ENCODE results near the gene TK2. TPM values are rescaled to one million over a fixed set of nuclear protein-coding genes. Genes with fewer than 3 reads are reported as not detected.

Gene TK2
- total and polyA plus RNA-seq, 9 of the 15 experiments (the other 6 are each of a cell fraction or from before 2014, with no cell fraction given), result 1.1 to 10.2 (median 5.3) TPM

DNA sequence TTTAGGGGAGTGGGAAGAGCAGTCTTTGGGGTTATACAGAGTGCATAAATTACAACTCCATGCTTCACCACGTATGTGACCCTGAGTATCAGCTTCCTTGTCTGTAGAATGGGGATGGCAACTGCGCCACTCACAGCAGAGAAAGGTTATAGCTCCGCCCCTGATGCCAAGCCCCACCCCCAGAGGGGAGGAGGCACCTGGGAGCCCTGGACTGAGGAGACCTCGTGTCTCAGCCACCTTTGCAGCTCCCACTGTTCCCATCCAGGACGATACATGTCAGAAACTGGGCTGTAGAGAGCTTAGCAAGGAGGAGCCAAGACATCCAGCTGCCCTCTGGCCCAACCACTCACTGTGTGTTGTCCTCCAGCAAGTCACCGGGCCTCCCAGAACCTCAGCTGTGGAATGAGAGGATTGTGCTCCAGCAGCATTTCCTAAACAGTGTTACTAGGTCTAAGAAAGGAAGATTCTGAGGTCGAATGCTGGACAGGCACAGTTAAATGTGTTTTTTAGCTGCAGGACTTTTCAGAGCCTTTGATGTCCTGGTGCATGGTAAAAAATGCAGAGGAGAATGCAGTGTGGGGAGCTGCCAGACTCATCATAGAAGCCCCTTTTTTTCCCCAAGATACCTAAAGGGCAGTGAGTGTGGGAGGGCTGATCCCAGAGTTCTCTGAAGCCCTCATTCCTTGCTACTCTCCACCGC, 73.4 kb downstream of the TK2 start:
- H3K27me3 ChIP-seq (ENCODE audit: control insufficient read depth in 2 of 2, insufficient read depth in 2 of 2, low read length in 2 of 2), result peaks cover 5 to 16% of the 10 kb centered on the region in 2 experiments; a peak in 3 of 5 replicates
- no peak overlapping the region for H3K4me3 ChIP-seq
- H3K79me2 ChIP-seq (ENCODE audit: control insufficient read depth, insufficient read depth, low read length), result no peaks in the 10 kb centered on the region
- peaks cover 6 to 14% of the 10 kb centered on the region in 2 experiments; a peak in 4 of 5 replicates for H3K4me1 ChIP-seq (replicated peaks in 1 of 2; ENCODE audit: control insufficient read depth in 2 of 2, insufficient read depth in 2 of 2, low read length in 2 of 2)
- ATAC-seq, result peak; percentile 90
- FAIRE-seq, result peak; percentile 90
- peak overlapping the region; percentile 67 for H2AFZ ChIP-seq (ENCODE audit: low read depth, low read length)
- H3K9ac ChIP-seq (ENCODE audit: insufficient read depth in 1 of 2, low read depth in 2 of 2, low read length in 2 of 2), result no peak overlapping the region
- in situ Hi-C loops (cut with MboI), result no loop called here
- DNase-seq (ENCODE audit: extremely low read depth in 1 of 4, low spot score in 3 of 4), result peak; percentile 68 to 86 (median 80)
- 6% methylated on average over 8 of the region's 8 CpGs for WGBS (ENCODE audit: insufficient coverage, low coverage, missing lambda C conversion rate)
- H3K9me3 ChIP-seq (replicated peaks; ENCODE audit: control insufficient read depth, insufficient read depth, low read depth, low read length), result no peaks in the 10 kb centered on the region
- peaks cover 4% of the 10 kb centered on the region for H3K9me1 ChIP-seq (ENCODE audit: control insufficient read depth, insufficient read depth, low read length)
- CTCF ChIA-PET (ENCODE audit: low intra/inter-chr PET ratio), result no interaction called here
- intact Hi-C loops (cut with micrococcal nuclease), result no loop called here
- no peaks in the 10 kb centered on the region for H3K36me3 ChIP-seq (ENCODE audit: control insufficient read depth, insufficient read depth, low read length)
- peak overlapping the region; percentile 47 for H3K4me2 ChIP-seq (ENCODE audit: insufficient read depth, low read length)
- TF ChIP-seq NONO (IDR thresholded peaks at IDR 0.05; ENCODE audit: low read depth in 2 of 2, low read length in 1 of 2) (no peak), RBM25 (IDR thresholded peaks at IDR 0.05; ENCODE audit: low read depth, low read length, severe bottlenecking) (peak; percentile 32), ZNF239 (CRISPR knock-in tag; IDR thresholded peaks at IDR 0.05) (peak; percentile 95), TAL1 (IDR thresholded peaks at IDR 0.05) (no peak), ESRRA (IDR thresholded peaks at IDR 0.05; ENCODE audit: borderline replicate concordance, low read depth) (peak; percentile 76), ZNF77 (CRISPR knock-in tag; IDR thresholded peaks at IDR 0.05) (no peak)
- TF ChIP-seq, protein P1, sequence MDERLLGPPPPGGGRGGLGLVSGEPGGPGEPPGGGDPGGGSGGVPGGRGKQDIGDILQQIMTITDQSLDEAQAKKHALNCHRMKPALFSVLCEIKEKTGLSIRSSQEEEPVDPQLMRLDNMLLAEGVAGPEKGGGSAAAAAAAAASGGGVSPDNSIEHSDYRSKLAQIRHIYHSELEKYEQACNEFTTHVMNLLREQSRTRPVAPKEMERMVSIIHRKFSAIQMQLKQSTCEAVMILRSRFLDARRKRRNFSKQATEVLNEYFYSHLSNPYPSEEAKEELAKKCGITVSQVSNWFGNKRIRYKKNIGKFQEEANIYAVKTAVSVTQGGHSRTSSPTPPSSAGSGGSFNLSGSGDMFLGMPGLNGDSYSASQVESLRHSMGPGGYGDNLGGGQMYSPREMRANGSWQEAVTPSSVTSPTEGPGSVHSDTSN (CRISPR knock-in tag; IDR thresholded peaks at IDR 0.05; ENCODE audit: low read depth), result no peak
- TF ChIP-seq, protein P1 (tag; conservative IDR thresholded peaks at IDR 0.05; ENCODE audit: low read depth), result peak; percentile 15; the same call in 1 of the 2 replicates
- TF ChIP-seq, protein P2, sequence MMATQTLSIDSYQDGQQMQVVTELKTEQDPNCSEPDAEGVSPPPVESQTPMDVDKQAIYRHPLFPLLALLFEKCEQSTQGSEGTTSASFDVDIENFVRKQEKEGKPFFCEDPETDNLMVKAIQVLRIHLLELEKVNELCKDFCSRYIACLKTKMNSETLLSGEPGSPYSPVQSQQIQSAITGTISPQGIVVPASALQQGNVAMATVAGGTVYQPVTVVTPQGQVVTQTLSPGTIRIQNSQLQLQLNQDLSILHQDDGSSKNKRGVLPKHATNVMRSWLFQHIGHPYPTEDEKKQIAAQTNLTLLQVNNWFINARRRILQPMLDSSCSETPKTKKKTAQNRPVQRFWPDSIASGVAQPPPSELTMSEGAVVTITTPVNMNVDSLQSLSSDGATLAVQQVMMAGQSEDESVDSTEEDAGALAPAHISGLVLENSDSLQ (IDR thresholded peaks at IDR 0.05), result 0 out of 2 replicates have a peak, but pooled peaks have one; percentile 6
- TF ChIP-seq, protein P3, sequence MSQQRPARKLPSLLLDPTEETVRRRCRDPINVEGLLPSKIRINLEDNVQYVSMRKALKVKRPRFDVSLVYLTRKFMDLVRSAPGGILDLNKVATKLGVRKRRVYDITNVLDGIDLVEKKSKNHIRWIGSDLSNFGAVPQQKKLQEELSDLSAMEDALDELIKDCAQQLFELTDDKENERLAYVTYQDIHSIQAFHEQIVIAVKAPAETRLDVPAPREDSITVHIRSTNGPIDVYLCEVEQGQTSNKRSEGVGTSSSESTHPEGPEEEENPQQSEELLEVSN (IDR thresholded peaks at IDR 0.05; ENCODE audit: borderline replicate concordance in 1 of 2, extremely low read depth in 1 of 2, insufficient read depth in 1 of 2, insufficient read length in 1 of 2, low read depth in 1 of 2, low read length in 1 of 2, poor library complexity in 1 of 2, severe bottlenecking in 1 of 2), result peak in 1 of 2 experiments; percentile 31
- no peaks in the 10 kb centered on the region for H4K20me1 ChIP-seq (replicated peaks; ENCODE audit: control insufficient read depth, insufficient read depth, low read length)
- POLR2A ChIA-PET, result interaction anchor here (0.6 to 1.2 kb wide), 5 partner anchors 21 to 221 kb away, joined by 3 to 5 read pairs (median 3); partner anchors contain the start of gene CKLF
- no peak overlapping the region for H3K27ac ChIP-seq (ENCODE audit: extremely low read depth, low read depth, low read length)
- no TSS peak for BruUV-seq (replicated peaks)
